ENCODE measurements around the gene CRIP1. TPM values are rescaled to one million over a fixed set of nuclear protein-coding genes. Genes with fewer than 3 reads are reported as not detected.

CRIP1 gene
- total RNA-seq, 1 donor from 2014 or later: 5.2 TPM

DNA sequence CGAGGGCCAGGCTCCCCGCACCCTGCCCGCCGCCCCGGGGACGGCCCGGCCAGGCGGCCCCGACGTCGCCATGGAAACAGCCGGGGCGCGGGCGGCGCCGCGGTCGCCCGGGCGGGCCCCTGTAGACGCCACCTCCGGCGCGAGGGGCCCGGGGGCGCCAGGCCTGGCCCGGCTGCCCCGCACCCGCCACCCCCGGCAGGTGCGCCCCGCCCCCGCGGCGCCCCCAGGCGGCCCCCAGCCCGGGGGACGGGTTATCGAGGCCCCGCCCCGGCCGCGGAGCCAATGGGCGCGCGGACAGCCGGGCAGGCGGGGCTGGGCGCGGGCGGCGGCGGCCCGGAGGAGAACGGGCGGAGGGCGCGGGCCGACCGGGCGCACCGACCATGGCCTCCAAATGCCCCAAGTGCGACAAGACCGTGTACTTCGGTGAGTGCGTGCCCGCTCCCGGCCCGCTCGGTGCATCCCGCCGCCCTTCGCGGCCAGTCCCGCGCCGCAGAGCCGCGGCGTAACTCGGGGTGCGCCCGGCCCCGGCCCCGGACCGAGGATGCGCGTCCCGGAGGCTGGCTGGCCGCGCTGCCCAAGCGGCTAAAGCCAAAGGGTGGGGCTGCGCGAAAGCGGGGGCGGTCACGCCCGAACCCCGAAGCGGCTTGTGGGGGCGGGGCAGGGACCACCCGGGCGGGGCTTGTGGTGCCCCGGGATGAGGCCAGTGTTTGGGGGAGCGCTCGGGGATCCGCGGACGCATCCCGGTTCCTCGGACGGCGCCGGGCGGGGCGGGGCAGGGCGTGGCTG, 12.0 kb upstream of the CRIP1 start, which contains the start of gene CRIP2:
TSS of gene CRIP2 (plus strand) at position 339 of the 786 bp plus-strand sequence. CDS start at position 381, 42 bp downstream.
- Histone ChIP-seq H3K27me3 (ENCODE audit: control insufficient read depth in 3 of 3, insufficient read depth in 3 of 3, low read length in 3 of 3) (peaks cover 0 to 6% (median 0%) of the 10 kb centered on the region in 3 donors), H3K9me3 (ENCODE audit: control insufficient read depth in 3 of 3, low read length in 3 of 3) (no peaks in the 10 kb centered on the region), H3K4me3 (ENCODE audit: low read length in 3 of 3) (peak within 1 kb of the TSS; percentile 66 to 78 (median 67)), H3K36me3 (ENCODE audit: control insufficient read depth in 3 of 3, insufficient read depth in 3 of 3, low read length in 3 of 3) (peaks cover 0 to 2% (median 1%) of the 10 kb centered on the region in 3 donors), H3K4me1 (ENCODE audit: control insufficient read depth in 3 of 3, insufficient read depth in 3 of 3, low read length in 3 of 3) (peaks cover 37 to 53% (median 53%) of the 10 kb centered on the region in 3 donors), H3K27ac (ENCODE audit: low read depth, low read length) (peak within 1 kb of the TSS; percentile 82), H3K9ac (ENCODE audit: low read depth in 1 of 3, low read length in 3 of 3) (peak within 1 kb of the TSS; percentile 70 to 78 (median 70))

DNA sequence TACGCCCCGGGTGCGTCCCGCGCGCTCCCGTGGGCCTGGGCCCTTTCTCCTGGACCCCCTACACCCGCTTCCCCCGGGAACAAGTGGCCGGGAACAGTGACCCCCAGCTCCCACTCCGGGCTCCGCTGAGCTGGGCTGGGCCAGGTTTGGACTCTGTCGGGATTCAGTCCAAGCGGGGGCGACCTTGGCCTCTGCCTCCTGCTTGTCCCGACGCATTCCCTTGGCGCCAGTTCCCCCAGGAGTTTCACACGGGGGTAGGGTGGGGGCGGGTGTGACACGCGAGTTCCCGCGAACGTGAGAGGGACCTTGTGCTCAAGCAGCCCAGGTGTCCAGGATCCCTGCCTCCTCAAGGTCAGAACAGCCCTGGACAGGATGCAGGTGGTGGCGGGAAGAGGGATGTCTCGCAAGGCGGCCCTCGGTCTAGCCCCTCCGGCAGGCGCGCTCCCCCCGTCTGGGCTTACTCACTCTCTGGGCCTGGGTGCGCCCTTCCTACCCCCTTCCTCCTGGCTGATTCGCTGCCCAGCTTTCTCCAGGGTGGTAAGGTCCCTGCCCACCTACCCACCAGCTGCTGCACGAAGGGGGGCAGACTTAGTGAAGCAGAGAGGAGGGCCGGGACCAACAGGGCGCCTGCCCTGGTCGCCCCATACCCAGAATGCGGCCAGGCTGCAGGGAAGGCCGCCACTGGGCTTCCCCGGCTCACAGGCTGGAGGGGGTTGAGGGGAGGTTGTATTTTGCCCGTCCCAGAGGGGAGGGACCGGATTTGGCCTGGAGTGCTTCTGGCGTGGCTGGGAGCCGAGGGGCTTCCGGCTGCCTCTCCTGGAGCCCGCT, 11.2 kb upstream of the CRIP1 start:
- H3K9me3 ChIP-seq (ENCODE audit: control insufficient read depth in 3 of 3, low read length in 3 of 3): no peaks in the 10 kb centered on the region
- peak overlapping the region; percentile 82 for H3K27ac ChIP-seq (ENCODE audit: low read depth, low read length)
- peaks cover 42 to 59% (median 59%) of the 10 kb centered on the region in 3 donors for H3K4me1 ChIP-seq (ENCODE audit: control insufficient read depth in 3 of 3, insufficient read depth in 3 of 3, low read length in 3 of 3)
- peaks cover 0 to 2% (median 0%) of the 10 kb centered on the region in 3 donors for H3K36me3 ChIP-seq (ENCODE audit: control insufficient read depth in 3 of 3, insufficient read depth in 3 of 3, low read length in 3 of 3)
- peaks cover 0 to 9% (median 0%) of the 10 kb centered on the region in 3 donors for H3K27me3 ChIP-seq (ENCODE audit: control insufficient read depth in 3 of 3, insufficient read depth in 3 of 3, low read length in 3 of 3)
- H3K4me3 ChIP-seq (ENCODE audit: low read length in 3 of 3): peak overlapping the region; percentile 66 to 78 (median 67)
- peak overlapping the region; percentile 70 to 78 (median 70) for H3K9ac ChIP-seq (ENCODE audit: low read depth in 1 of 3, low read length in 3 of 3)

DNA sequence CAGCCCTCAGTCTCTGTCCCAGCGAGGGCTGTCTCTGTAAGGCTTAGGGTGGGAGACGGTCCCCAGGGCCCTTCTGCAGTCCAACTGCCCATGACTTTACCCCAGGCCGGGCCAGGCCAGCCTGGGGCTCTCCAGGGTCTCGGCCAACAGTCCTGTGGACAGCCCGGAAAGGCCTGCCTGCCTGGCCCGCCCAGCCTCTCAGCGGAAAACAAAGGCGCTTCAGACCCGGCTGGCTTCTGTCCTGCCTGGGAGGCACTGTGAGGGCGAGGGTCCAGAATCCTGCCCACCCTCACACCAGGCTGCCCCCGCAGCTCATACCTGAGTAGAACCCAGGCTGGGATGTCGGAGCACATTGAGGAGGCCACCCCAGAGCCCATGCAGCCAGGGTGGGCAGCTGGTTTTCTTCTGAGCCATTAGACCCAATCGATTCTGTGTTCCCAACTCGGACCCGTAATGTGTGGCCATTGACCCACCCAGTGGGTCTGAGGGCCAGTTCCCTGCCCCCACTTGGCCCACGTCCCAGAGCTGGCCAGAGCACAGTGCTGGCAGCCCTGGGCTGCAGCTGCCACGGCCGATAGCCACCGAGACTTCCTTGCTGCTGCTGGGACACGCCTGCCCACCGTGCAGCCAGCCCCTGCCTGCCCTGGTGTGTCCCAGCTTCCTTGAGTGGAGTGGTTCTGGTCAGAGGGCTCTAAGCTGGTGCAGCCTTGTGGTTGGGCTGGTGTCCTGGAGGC, 10.4 kb upstream of the CRIP1 start:
- Histone ChIP-seq H3K36me3 (ENCODE audit: control insufficient read depth in 3 of 3, insufficient read depth in 3 of 3, low read length in 3 of 3) (no peaks in the 10 kb centered on the region), H3K27me3 (ENCODE audit: control insufficient read depth in 3 of 3, insufficient read depth in 3 of 3, low read length in 3 of 3) (peaks cover 0 to 12% (median 0%) of the 10 kb centered on the region in 3 donors), H3K9ac (ENCODE audit: low read depth in 1 of 3, low read length in 3 of 3) (peak overlapping the region; percentile 70 to 78 (median 70)), H3K27ac (ENCODE audit: low read depth, low read length) (peak overlapping the region; percentile 82), H3K9me3 (ENCODE audit: control insufficient read depth in 3 of 3, low read length in 3 of 3) (no peaks in the 10 kb centered on the region), H3K4me3 (ENCODE audit: low read length in 3 of 3) (peak overlapping the region; percentile 66 to 78 (median 67)), H3K4me1 (ENCODE audit: control insufficient read depth in 3 of 3, insufficient read depth in 3 of 3, low read length in 3 of 3) (peaks cover 48 to 61% (median 60%) of the 10 kb centered on the region in 3 donors)

DNA sequence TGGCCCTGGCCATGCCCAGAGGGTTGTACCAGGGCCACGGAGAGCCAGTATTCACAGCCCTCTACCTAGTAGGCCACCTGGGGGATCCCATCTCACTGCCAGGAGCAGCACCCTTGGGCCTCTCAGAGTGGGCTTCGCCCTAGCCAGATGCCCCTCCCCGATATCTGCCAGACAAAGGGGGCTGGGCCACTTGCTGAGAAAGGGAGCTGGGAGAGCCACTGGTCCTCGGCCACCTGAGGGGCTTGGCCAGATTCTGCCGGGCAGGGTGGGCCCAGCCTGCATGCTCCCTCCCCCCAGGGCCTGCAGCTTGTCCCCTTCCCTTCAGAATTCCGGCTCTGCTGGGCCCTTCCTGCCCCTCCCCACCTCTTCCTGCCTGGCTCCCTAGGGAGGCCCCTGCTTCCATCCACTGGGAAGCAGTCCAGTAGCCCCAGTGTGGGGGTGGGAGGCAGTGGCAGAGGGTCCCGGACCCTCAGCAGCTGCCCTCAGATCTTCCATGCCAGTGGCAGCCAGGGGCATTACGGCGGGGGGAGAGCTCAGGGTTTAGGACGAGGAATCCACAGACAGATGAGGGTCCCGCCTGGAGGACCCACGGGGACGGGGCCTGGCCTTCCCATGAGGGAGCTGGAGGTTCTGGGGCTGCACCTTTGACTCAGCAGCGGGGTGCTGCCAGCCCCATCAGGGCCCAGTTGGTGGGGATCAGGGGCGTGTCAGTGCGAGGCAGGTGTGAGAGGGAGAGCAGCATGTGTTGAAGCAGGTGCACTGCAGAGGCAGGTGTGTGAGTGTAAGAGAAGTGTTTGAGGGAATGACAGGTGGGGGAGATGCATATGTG, 9.6 kb upstream of the CRIP1 start:
- Histone ChIP-seq H3K36me3 (ENCODE audit: control insufficient read depth in 3 of 3, insufficient read depth in 3 of 3, low read length in 3 of 3) (no peaks in the 10 kb centered on the region), H3K4me3 (ENCODE audit: low read length in 3 of 3) (peak overlapping the region; percentile 66 to 78 (median 67)), H3K9me3 (ENCODE audit: control insufficient read depth in 3 of 3, low read length in 3 of 3) (no peaks in the 10 kb centered on the region), H3K27ac (ENCODE audit: low read depth, low read length) (peak overlapping the region; percentile 82), H3K4me1 (ENCODE audit: control insufficient read depth in 3 of 3, insufficient read depth in 3 of 3, low read length in 3 of 3) (peaks cover 47 to 62% (median 62%) of the 10 kb centered on the region in 3 donors), H3K27me3 (ENCODE audit: control insufficient read depth in 3 of 3, insufficient read depth in 3 of 3, low read length in 3 of 3) (peaks cover 0 to 16% (median 0%) of the 10 kb centered on the region in 3 donors), H3K9ac (ENCODE audit: low read depth in 1 of 3, low read length in 3 of 3) (peak overlapping the region; percentile 70 to 78 (median 70))

DNA sequence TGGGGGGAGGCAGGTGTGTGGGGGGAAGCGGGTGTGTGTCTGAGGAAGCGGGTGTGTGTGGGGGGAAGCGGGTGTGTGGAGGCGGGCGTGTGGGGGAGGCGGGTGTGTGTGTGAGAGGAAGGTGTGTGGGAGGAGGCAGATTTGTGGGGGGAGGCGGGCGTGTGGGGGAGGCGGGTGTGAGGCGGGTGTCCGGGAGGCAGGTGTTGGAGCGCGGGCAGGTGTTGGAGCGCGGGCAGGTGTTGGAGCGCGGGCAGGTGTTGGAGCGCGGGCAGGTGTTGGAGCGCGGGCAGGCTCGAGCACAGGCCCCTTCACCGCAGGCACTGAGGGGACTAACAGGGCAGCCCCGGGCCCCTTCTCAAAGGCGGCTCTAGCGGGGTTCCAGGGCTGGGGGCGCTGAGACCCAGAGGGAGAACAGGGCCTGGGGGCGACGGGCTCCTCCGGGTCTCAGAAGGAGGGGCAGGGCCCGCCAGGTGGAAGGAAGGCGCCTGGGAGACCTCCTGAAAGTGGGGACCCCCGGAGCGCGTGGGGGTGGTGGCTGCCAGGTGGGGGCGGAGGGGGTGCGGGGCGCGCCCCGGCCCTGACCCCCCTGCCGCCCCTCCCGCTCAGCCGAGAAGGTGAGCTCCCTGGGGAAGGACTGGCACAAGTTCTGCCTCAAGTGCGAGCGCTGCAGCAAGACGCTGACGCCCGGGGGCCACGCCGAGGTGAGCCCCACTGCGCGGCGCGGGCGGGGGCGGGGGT, 8.9 kb upstream of the CRIP1 start:
- Histone ChIP-seq H3K27me3 (ENCODE audit: control insufficient read depth in 3 of 3, insufficient read depth in 3 of 3, low read length in 3 of 3) (peaks cover 0 to 24% (median 0%) of the 10 kb centered on the region in 3 donors), H3K9me3 (ENCODE audit: control insufficient read depth in 3 of 3, low read length in 3 of 3) (no peaks in the 10 kb centered on the region), H3K4me3 (ENCODE audit: low read length in 3 of 3) (peak overlapping the region in 2 of 3 donors; percentile 56 to 78), H3K27ac (ENCODE audit: low read depth, low read length) (peak overlapping the region; percentile 82), H3K9ac (ENCODE audit: low read depth in 1 of 3, low read length in 3 of 3) (no peak overlapping the region), H3K4me1 (ENCODE audit: control insufficient read depth in 3 of 3, insufficient read depth in 3 of 3, low read length in 3 of 3) (peaks cover 47 to 62% (median 62%) of the 10 kb centered on the region in 3 donors), H3K36me3 (ENCODE audit: control insufficient read depth in 3 of 3, insufficient read depth in 3 of 3, low read length in 3 of 3) (no peaks in the 10 kb centered on the region)

DNA sequence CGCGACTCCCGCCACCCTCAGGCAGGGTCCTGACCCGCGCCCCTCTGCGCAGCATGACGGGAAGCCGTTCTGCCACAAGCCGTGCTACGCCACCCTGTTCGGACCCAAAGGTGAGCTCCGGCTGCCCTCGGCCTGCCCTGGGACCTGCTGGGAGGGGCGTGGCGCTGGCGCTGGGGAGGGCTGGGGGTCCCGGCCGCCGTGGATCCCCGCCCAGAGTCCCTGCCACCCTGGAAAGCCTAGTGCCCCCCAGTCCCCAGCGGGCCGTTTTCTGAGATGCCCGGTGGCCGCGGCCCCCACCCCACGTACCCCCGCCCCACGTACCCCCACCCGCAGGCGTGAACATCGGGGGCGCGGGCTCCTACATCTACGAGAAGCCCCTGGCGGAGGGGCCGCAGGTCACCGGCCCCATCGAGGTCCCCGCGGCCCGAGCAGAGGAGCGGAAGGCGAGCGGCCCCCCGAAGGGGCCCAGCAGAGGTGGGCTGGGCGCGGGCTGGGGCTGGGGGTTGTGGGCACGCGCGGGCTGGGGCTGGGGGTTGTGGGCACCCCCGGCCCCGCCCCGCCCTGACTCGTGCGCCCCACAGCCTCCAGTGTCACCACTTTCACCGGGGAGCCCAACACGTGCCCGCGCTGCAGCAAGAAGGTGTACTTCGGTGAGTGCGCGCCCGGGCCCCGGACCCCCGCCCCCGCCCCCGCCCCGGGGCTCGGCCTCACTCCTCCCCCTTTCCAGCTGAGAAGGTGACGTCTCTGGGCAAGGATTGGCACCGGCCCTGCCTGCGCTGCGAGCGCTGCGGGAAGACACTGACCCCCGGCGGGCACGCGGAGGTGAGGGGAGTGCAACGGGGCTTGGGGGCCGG, 8.1 kb upstream of the CRIP1 start:
- H3K27ac ChIP-seq (ENCODE audit: low read depth, low read length): peak overlapping the region; percentile 82
- H3K36me3 ChIP-seq (ENCODE audit: control insufficient read depth in 3 of 3, insufficient read depth in 3 of 3, low read length in 3 of 3): no peaks in the 10 kb centered on the region
- H3K4me3 ChIP-seq (ENCODE audit: low read length in 3 of 3): no peak overlapping the region
- H3K4me1 ChIP-seq (ENCODE audit: control insufficient read depth in 3 of 3, insufficient read depth in 3 of 3, low read length in 3 of 3): peaks cover 49 to 63% (median 62%) of the 10 kb centered on the region in 3 donors
- no peak overlapping the region for H3K9ac ChIP-seq (ENCODE audit: low read depth in 1 of 3, low read length in 3 of 3)
- peaks cover 0 to 25% (median 0%) of the 10 kb centered on the region in 3 donors for H3K27me3 ChIP-seq (ENCODE audit: control insufficient read depth in 3 of 3, insufficient read depth in 3 of 3, low read length in 3 of 3)
- H3K9me3 ChIP-seq (ENCODE audit: control insufficient read depth in 3 of 3, low read length in 3 of 3): no peaks in the 10 kb centered on the region

DNA sequence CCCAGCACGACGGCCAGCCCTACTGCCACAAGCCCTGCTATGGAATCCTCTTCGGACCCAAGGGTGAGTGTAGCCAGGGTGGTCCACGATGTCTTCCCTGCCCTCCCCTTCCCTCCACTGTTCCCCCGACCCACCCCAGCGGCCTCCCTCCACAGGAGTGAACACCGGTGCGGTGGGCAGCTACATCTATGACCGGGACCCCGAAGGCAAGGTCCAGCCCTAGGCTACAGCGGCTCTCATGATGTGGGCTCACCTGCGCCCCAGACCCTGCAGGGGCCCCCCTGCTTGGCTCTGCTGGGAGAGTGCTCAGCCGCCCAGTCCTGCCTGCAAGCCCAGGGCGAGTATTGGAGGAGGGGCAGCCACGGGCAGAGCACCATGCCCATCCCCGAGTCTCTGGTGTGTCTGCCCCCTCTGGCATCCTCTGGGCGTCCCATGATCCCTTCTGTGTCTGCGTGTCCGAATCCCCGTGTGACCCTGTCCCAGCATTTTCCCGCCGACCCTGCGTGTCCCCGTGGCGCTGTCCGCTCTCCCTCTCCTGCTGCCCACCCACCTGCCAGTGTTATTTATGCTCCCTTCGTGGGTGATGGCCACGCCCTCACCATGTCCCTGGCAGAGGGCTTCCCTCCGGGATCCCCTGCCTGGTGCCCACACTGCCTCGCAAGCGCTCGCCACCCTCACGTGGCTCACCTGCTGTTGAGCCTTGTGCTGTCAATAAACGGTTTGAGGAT, 7.1 kb upstream of the CRIP1 start:
- no peaks in the 10 kb centered on the region for H3K9me3 ChIP-seq (ENCODE audit: control insufficient read depth in 3 of 3, low read length in 3 of 3)

More for the DNA sequence above, 7.1 kb upstream of the CRIP1 start:
- H3K4me3 ChIP-seq (ENCODE audit: low read length in 3 of 3): no peak overlapping the region
- H3K27me3 ChIP-seq (ENCODE audit: control insufficient read depth in 3 of 3, insufficient read depth in 3 of 3, low read length in 3 of 3): peaks cover 0 to 35% (median 6%) of the 10 kb centered on the region in 3 donors
- H3K36me3 ChIP-seq (ENCODE audit: control insufficient read depth in 3 of 3, insufficient read depth in 3 of 3, low read length in 3 of 3): no peaks in the 10 kb centered on the region
- no peak overlapping the region for H3K9ac ChIP-seq (ENCODE audit: low read depth in 1 of 3, low read length in 3 of 3)
- H3K4me1 ChIP-seq (ENCODE audit: control insufficient read depth in 3 of 3, insufficient read depth in 3 of 3, low read length in 3 of 3): peaks cover 58 to 69% (median 68%) of the 10 kb centered on the region in 3 donors
- H3K27ac ChIP-seq (ENCODE audit: low read depth, low read length): no peak overlapping the region

Data from skeletal muscle tissue (tissue), 4 donors.